ENCODE data around the gene GADD45G. TPM values are rescaled to one million over a fixed set of nuclear protein-coding genes. Genes with fewer than 3 reads are reported as not detected.

The GADD45G gene
- total and polyA plus RNA-seq, 7 donors = 5.7 to 37.8 (median 19.7) TPM

GRCh38 chr9:89601856-89602562 lies 2.8 kb upstream of the GADD45G start:
- 78 to 82% methylated on average over 6 of the region's 6 CpGs for WGBS, 2 donors
- Histone ChIP-seq H3K4me3 (no peak overlapping the region), H3K4me1 (peaks cover 0 to 35% (median 28%) of the 10 kb centered on the region in 4 donors), H3K36me3 (no peaks in the 10 kb centered on the region), H3K9me3 (no peaks in the 10 kb centered on the region), H3K27ac (no peak overlapping the region), H3K27me3 (no peaks in the 10 kb centered on the region)
- DNase-seq = peak; percentile 41
- intact Hi-C loops (cut with DNase I) = loop anchor here (2.0 to 5.0 kb wide), 3 partner anchors 235 to 400 kb away; no protein-coding TSS in a partner anchor
- TF ChIP-seq CTCF (IDR thresholded peaks at IDR 0.05) (no peak), POLR2A (IDR thresholded peaks at IDR 0.05) (no peak), POLR2AphosphoS5 (IDR thresholded peaks at IDR 0.05) (no peak), EP300 (IDR thresholded peaks at IDR 0.05) (no peak)

GRCh38 chr9:89602978-89603766 lies 1.6 kb upstream of the GADD45G start:
- H3K4me1 ChIP-seq = peaks cover 0 to 43% (median 35%) of the 10 kb centered on the region in 4 donors
- DNase-seq = peak; percentile 94
- H3K36me3 ChIP-seq = no peaks in the 10 kb centered on the region
- H3K27me3 ChIP-seq = no peaks in the 10 kb centered on the region
- no peaks in the 10 kb centered on the region for H3K9me3 ChIP-seq
- TF ChIP-seq CTCF (IDR thresholded peaks at IDR 0.05) = peak; percentile 54 to 86 (median 80)
- TF ChIP-seq POLR2AphosphoS5 (IDR thresholded peaks at IDR 0.05) = peak in 3 of 4 donors; percentile 20 to 44 (median 39)
- TF ChIP-seq POLR2A (IDR thresholded peaks at IDR 0.05) = no peak
- H3K27ac ChIP-seq = peak overlapping the region; percentile 89 to 98 (median 95)
- peak overlapping the region; percentile 60 to 94 (median 82) for H3K4me3 ChIP-seq
- intact Hi-C loops (cut with DNase I) = loop anchor here (1.0 to 5.0 kb wide), 4 partner anchors 234 to 499 kb away; no protein-coding TSS in a partner anchor
- WGBS, 2 donors = 0 to 2% methylated on average over 28 of the region's 28 CpGs

- intact Hi-C loops (cut with DNase I) = loop anchor here (1.0 to 5.0 kb wide), 5 partner anchors 57 to 498 kb away; no protein-coding TSS in a partner anchor
- peak; percentile 88 for DNase-seq
- 0% methylated on average over 64 of the region's 64 CpGs for WGBS, 2 donors
- Histone ChIP-seq H3K36me3 (no peaks in the 10 kb centered on the region), H3K4me3 (peak overlapping the region; percentile 60 to 94 (median 82)), H3K27me3 (no peaks in the 10 kb centered on the region), H3K27ac (peak overlapping the region; percentile 89 to 98 (median 95)), H3K9me3 (no peaks in the 10 kb centered on the region), H3K4me1 (peaks cover 0 to 43% (median 35%) of the 10 kb centered on the region in 4 donors)
- no peak for TF ChIP-seq POLR2A (IDR thresholded peaks at IDR 0.05)
- TF ChIP-seq POLR2AphosphoS5 (IDR thresholded peaks at IDR 0.05) = peak in 2 of 4 donors; percentile 17 to 39
- TF ChIP-seq CTCF (IDR thresholded peaks at IDR 0.05) = peak; percentile 32 to 56 (median 49)
These were observed 796 bp upstream of the GADD45G start for GRCh38 chr9:89603767-89604665.

GRCh38 chr9:89605465-89606048 lies 745 bp downstream of the GADD45G start:
- TF ChIP-seq EP300 (IDR thresholded peaks at IDR 0.05) (no peak), POLR2AphosphoS5 (IDR thresholded peaks at IDR 0.05) (peak in 1 of 4 donors; percentile 4)
- 0 to 1% methylated on average over 57 of the region's 57 CpGs for WGBS, 2 donors
- DNase-seq = peak; percentile 87
- intact Hi-C loops (cut with DNase I) = loop anchor here (1.0 to 2.0 kb wide), 3 partner anchors 18 to 286 kb away; no protein-coding TSS in a partner anchor
- Histone ChIP-seq H3K4me3 (peak overlapping the region; percentile 60 to 94 (median 82)), H3K36me3 (no peaks in the 10 kb centered on the region), H3K27ac (peak overlapping the region; percentile 89 to 98 (median 95)), H3K27me3 (no peaks in the 10 kb centered on the region), H3K9me3 (no peaks in the 10 kb centered on the region), H3K4me1 (peaks cover 0 to 43% (median 35%) of the 10 kb centered on the region in 4 donors)

Measured in sigmoid colon (tissue), 7 donors.